IMR-90 (cell line): Measurements from ENCODE around the gene KCNH4. TPM values are rescaled to one million over a fixed set of nuclear protein-coding genes. Genes with fewer than 3 reads are reported as not detected.

Experiments used
- ATAC-seq: fragments of 200-7000 bp; cut with Tn5 transposase; 2 replicates; pipeline ENCODE4 v1.9.1; 2020; ENCODE audit warnings: low read depth, mild to moderate bottlenecking, moderate library complexity
- BruUV-seq: library from RNA; stranded (reverse); fragments of 400-500 nt; replicated peaks from 2 replicates; lab custom pipeline; 2021; lab: Mats Ljungman, UMichigan
- CTCF ChIA-PET: fragments of 300-600 bp; formaldehyde crosslinking; extraction: SDS; loops from one replicate; lab custom pipeline; 2021; ENCODE audit warnings: antibody characterized with exemption; lab: Yijun Ruan, JAX
- POLR2A ChIA-PET: fragments of 300-600 bp; sonication (Branson Sonifier 250); formaldehyde crosslinking; loops from one replicate; lab custom pipeline; 2022; ENCODE audit warnings: antibody characterized with exemption; ENCODE audit not compliant: unreplicated experiment; lab: Charles Lee
- DNase-seq: peaks from one replicate; pipeline ENCODE4 v3.0.0; 2013
- H2AFZ ChIP-seq: replicated peaks from 2 replicates; pipeline ENCODE3; 2013; ENCODE audit warnings: low read length, mild to moderate bottlenecking; ENCODE audit not compliant: poor library complexity
- H2AK5ac ChIP-seq: 2 replicates; pipeline ENCODE4 v1.6.1; 2013; ENCODE audit warnings: low read depth, low read length, inconsistent platforms
- H2AK9ac ChIP-seq: replicated peaks from 2 replicates; pipeline ENCODE3; 2013; ENCODE audit warnings: mild to moderate bottlenecking, low read depth, low read length, moderate library complexity; ENCODE audit not compliant: poor library complexity
- H2BK120ac ChIP-seq: 2 replicates; pipeline ENCODE4 v1.6.1; 2013; ENCODE audit warnings: low read depth, low read length, inconsistent platforms
- H2BK15ac ChIP-seq: 3 replicates; pipeline ENCODE4 v1.6.1; 2013; ENCODE audit warnings: low read depth, low read length, inconsistent platforms
- H2BK20ac ChIP-seq: 2 replicates; pipeline ENCODE4 v1.6.1; 2013; ENCODE audit warnings: low read depth, mild to moderate bottlenecking, inconsistent platforms, low read length, moderate library complexity
- H2BK5ac ChIP-seq: 2 replicates; pipeline ENCODE4 v1.6.1; 2013; ENCODE audit warnings: mild to moderate bottlenecking, low read depth, low read length, inconsistent platforms; ENCODE audit not compliant: poor library complexity, severe bottlenecking
- H3K14ac ChIP-seq: replicated peaks from 2 replicates; pipeline ENCODE4 v1.6.1; 2013; ENCODE audit warnings: low read depth, low read length, inconsistent platforms
- H3K18ac ChIP-seq: 2 replicates; pipeline ENCODE4 v1.6.1; 2013; ENCODE audit warnings: low read depth, low read length, control low read depth
- H3K23ac ChIP-seq: 2 replicates; pipeline ENCODE4 v1.6.1; 2013; ENCODE audit warnings: low read depth, low read length, inconsistent platforms
- H3K27ac ChIP-seq: 2 replicates; pipeline ENCODE4 v1.5.1; 2013; ENCODE audit warnings: mild to moderate bottlenecking, control low read depth, low read length; ENCODE audit not compliant: insufficient read depth
- H3K27me3 ChIP-seq: 2 replicates; pipeline ENCODE4 v1.6.1; 2013; ENCODE audit warnings: low read length; ENCODE audit not compliant: control insufficient read depth, insufficient read depth
- H3K36me3 ChIP-seq: 2 replicates; pipeline ENCODE4 v1.6.1; 2013; ENCODE audit warnings: low read length, mixed read lengths; ENCODE audit not compliant: control insufficient read depth, insufficient read depth
- H3K4ac ChIP-seq: 2 replicates; pipeline ENCODE4 v1.6.1; 2013; ENCODE audit warnings: low read depth, low read length, inconsistent platforms
- H3K4me1 ChIP-seq: 2 replicates; pipeline ENCODE4 v1.6.1; 2013; ENCODE audit warnings: low read length, mixed read lengths; ENCODE audit not compliant: control insufficient read depth, insufficient read depth
- H3K4me2 ChIP-seq: 2 replicates; pipeline ENCODE4 v1.6.1; 2013; ENCODE audit warnings: low read depth, mild to moderate bottlenecking, control low read depth, low read length, moderate library complexity
- H3K4me3 ChIP-seq: 2 replicates; pipeline ENCODE4 v1.5.1; 2013; ENCODE audit warnings: low read depth, mild to moderate bottlenecking, control low read depth, low read length, moderate library complexity; ENCODE audit not compliant: insufficient read depth
- H3K56ac ChIP-seq: 2 replicates; pipeline ENCODE4 v1.6.1; 2013; ENCODE audit warnings: low read length, inconsistent platforms; ENCODE audit not compliant: insufficient read depth; ENCODE audit errors: extremely low read depth
- H3K79me1 ChIP-seq, 2 experiments: 2 replicates each; pipeline ENCODE4 v1.6.1; 2013; ENCODE audit warnings: low read length in 2 of 2, inconsistent platforms in 1 of 2, low read depth in 1 of 2
- H3K9ac ChIP-seq: 2 replicates; pipeline ENCODE4 v1.6.1; 2013; ENCODE audit warnings: low read depth, low read length, control low read depth
- H3K9me1 ChIP-seq: 2 replicates; pipeline ENCODE4 v1.6.1; 2013; ENCODE audit warnings: low read length, inconsistent platforms; ENCODE audit not compliant: insufficient read depth
- H3K9me3 ChIP-seq: 2 replicates; pipeline ENCODE4 v1.6.1; 2013; ENCODE audit warnings: low read length; ENCODE audit not compliant: control insufficient read depth, insufficient read depth
- H4K20me1 ChIP-seq: 2 replicates; pipeline ENCODE4 v1.6.1; 2013; ENCODE audit warnings: low read length, inconsistent platforms; ENCODE audit not compliant: insufficient read depth
- H4K5ac ChIP-seq: 2 replicates; pipeline ENCODE4 v1.6.1; 2013; ENCODE audit warnings: mild to moderate bottlenecking, low read depth, low read length, control low read depth
- H4K8ac ChIP-seq, 2 experiments: 2 replicates each; pipeline ENCODE4 v1.6.1; 2013; ENCODE audit warnings: low read depth in 2 of 2, low read length in 2 of 2, control low read depth in 1 of 2, inconsistent platforms in 1 of 2
- H4K91ac ChIP-seq: 2 replicates; pipeline ENCODE4 v1.6.1; 2013; ENCODE audit warnings: low read depth, low read length, inconsistent platforms; ENCODE audit not compliant: insufficient read depth
- MAFK ChIP-seq: IDR thresholded peaks from 2 replicates; pipeline ENCODE4 v1.6.1; 2012; ENCODE audit warnings: low read depth, low read length, improper control_type of control experiment
- MAZ ChIP-seq: IDR thresholded peaks from 2 replicates; pipeline ENCODE4 v1.6.1; 2012; ENCODE audit warnings: low read depth, mild to moderate bottlenecking, low read length, improper control_type of control experiment, moderate library complexity, borderline replicate concordance
- RAD21 ChIP-seq: IDR thresholded peaks from 2 replicates; pipeline ENCODE4 v1.6.1; 2012; ENCODE audit warnings: low read length, improper control_type of control experiment
- RCOR1 ChIP-seq: IDR thresholded peaks from 2 replicates; pipeline ENCODE4 v1.6.1; 2012; ENCODE audit warnings: mild to moderate bottlenecking, low read length, improper control_type of control experiment; ENCODE audit not compliant: insufficient replicate concordance
- WGBS, 2 experiments: methylation state at CpG; one replicate each; pipeline versions ENCODE4 v1.1.5 to v1.1.7; 2013; ENCODE audit warnings: missing lambda C conversion rate in 2 of 2; ENCODE audit not compliant: insufficient read length in 1 of 2; ENCODE audit errors: extremely low coverage in 2 of 2; 5-methylcytosine and 5-hydroxymethylcytosine counted together
- dilution Hi-C: fragments of 300-500 bp; cut with HindIII; formaldehyde crosslinking; loops from one replicate; pipeline ENCODE4 v1.14.3; 2018; ENCODE audit warnings: low sequenced_read_pairs; ENCODE audit not compliant: unreplicated experiment
- in situ Hi-C: fragments of 300-500 bp; cut with MboI; formaldehyde crosslinking; loops from 3 replicates; pipeline ENCODE4 v1.14.3; 2019; ENCODE audit warnings: low sequenced_read_pairs, inconsistent platforms, mixed read lengths
- intact Hi-C: fragments of 100-400 bp; cut with micrococcal nuclease; formaldehyde crosslinking; loops from 2 replicates; pipeline ENCODE4 v1.10.0; 2022
- polyA plus RNA-seq, 3 experiments: library from polyadenylated mRNA; depleted of rRNA; stranded (reverse); fragments of >200 nt; gene quantifications; 2 replicates each; pipeline ENCODE4 v1.2.3, GENCODE V29; 2012; ENCODE audit warnings: low replicate concordance in 1 of 3
- total RNA-seq: library from RNA; depleted of rRNA; stranded (reverse); fragments of >200 nt; gene quantifications from 2 replicates; pipeline ENCODE4 v1.2.3, GENCODE V29; 2012

The KCNH4 gene
- total and polyA plus RNA-seq, 2 of the 4 experiments (the other 2 are of a cell fraction): 0.03 TPM; not detected in 1

DNA sequence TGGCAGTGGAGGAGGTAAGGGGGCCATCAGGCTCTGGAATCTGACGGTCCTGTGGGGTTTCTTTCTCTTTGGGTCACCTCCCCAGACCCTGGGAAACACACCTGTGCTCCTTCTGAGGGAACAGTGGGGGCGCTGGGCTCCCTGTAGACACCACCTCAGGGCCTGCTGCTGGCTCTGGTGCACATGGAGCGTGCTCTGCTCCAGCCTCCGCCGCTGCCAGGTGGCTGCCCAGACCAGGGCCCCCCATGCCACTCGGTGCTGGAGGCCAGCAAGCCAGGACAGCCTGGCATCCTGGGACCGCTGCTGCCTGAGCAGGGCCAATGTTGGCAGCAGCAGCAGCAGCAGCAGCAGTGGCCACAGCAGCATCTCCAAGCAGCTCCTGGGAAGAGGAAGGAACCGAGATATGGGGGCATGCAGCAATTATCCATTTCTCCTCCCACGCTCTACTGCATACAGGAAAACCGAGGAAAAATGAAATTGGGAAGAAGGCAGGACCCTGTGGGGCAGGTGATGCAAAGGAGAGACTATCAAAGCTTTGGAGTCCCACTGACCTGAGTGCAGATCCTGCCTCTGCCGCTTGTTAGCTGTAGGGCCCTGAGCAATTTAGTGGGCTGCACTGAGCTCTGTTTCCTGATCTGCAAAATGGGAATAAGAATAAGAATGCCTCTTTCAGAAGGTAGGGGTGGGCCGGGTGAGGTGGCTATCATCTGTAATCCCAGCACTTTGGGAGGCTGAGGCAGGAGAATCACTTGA, 12.4 kb upstream of the KCNH4 start:
- H2BK120ac ChIP-seq: no peak overlapping the region
- peak overlapping the region; percentile 97 for H4K5ac ChIP-seq
- H3K56ac ChIP-seq: no peak overlapping the region
- H2AK9ac ChIP-seq: no peak overlapping the region
- dilution Hi-C loops: no loop called here
- CTCF ChIA-PET: no interaction called here
- no peak overlapping the region for H3K18ac ChIP-seq
- intact Hi-C loops: no loop called here
- peak overlapping the region; percentile 99 for H3K4ac ChIP-seq
- in situ Hi-C loops: no loop called here
- DNase-seq: no peak
- no TSS peak for BruUV-seq
- no peak overlapping the region for H3K14ac ChIP-seq
- H3K79me1 ChIP-seq: peaks cover 0 to 8% of the 10 kb centered on the region in 2 experiments; a peak in 1 of 4 replicates
- no peaks in the 10 kb centered on the region for H3K9me3 ChIP-seq
- POLR2A ChIA-PET: no interaction called here
- no peak overlapping the region for H3K9ac ChIP-seq
- no peaks in the 10 kb centered on the region for H3K4me1 ChIP-seq
- H4K20me1 ChIP-seq: no peaks in the 10 kb centered on the region
- no peak for ATAC-seq
- H3K36me3 ChIP-seq: no peaks in the 10 kb centered on the region
- H2BK5ac ChIP-seq: no peak overlapping the region
- no peak overlapping the region for H2BK15ac ChIP-seq
- peak overlapping the region; percentile 95 for H2AFZ ChIP-seq
- H3K23ac ChIP-seq: no peak overlapping the region
- no peak overlapping the region for H2BK20ac ChIP-seq
- WGBS, 2 experiments: 95% methylated on average over 6 of the region's 12 CpGs; no CpG with 5 or more reads in 1 of the 2 experiments
- H3K4me2 ChIP-seq: peak overlapping the region; percentile 84
- H3K27ac ChIP-seq: no peak overlapping the region
- H3K27me3 ChIP-seq: no peaks in the 10 kb centered on the region
- peak overlapping the region; percentile 77 for H3K4me3 ChIP-seq
- TF ChIP-seq RCOR1 (no peak), RAD21 (no peak), MAFK (no peak), MAZ (no peak)
- peak overlapping the region; percentile 74 to 100; a peak in 3 of 4 replicates for H4K8ac ChIP-seq
- H2AK5ac ChIP-seq: peak overlapping the region; percentile 38; the same call in 1 of the 2 replicates
- no peak overlapping the region for H4K91ac ChIP-seq
- peaks cover 7% of the 10 kb centered on the region; the same call in 1 of the 2 replicates for H3K9me1 ChIP-seq
